Nephron progenitor cell (in vitro differentiated cells): ENCODE data around the gene MARCHF3.
"Not testable (repeated sequence)": the region's sequence is repeated elsewhere in the genome, so short reads cannot be mapped to it uniquely, and the experiment has no call there.

Source experiments
- DNase-seq: peaks from one replicate; pipeline ENCODE4 v3.0.0; 2021
- H3K27ac Mint-ChIP-seq: 2 replicates; pipeline ENCODE4 v1.8.0; 2021; ENCODE audit warnings: mild to moderate bottlenecking, moderate library complexity, mixed read lengths
- H3K27me3 Mint-ChIP-seq: 2 replicates; pipeline ENCODE4 v1.8.0; 2021; ENCODE audit warnings: mild to moderate bottlenecking, low read depth, mixed read lengths; ENCODE audit not compliant: poor library complexity
- H3K36me3 Mint-ChIP-seq: 2 replicates; pipeline ENCODE4 v1.8.0; 2021; ENCODE audit warnings: low read depth, mixed read lengths
- H3K4me1 Mint-ChIP-seq: 2 replicates; pipeline ENCODE4 v1.8.0; 2021; ENCODE audit warnings: mixed read lengths
- H3K4me3 Mint-ChIP-seq: 2 replicates; pipeline ENCODE4 v1.8.0; 2021; ENCODE audit warnings: mild to moderate bottlenecking, moderate library complexity, mixed read lengths
- H3K9me3 Mint-ChIP-seq: 2 replicates; pipeline ENCODE4 v1.8.0; 2021; ENCODE audit warnings: mild to moderate bottlenecking, moderate library complexity, mixed read lengths
- CTCF ChIP-seq: fragments of 200-600 bp; sonication (generic); IDR thresholded peaks from 2 replicates; pipeline ENCODE4 v1.5.0; 2021; ENCODE audit warnings: antibody characterized with exemption

The MARCHF3 gene

GRCh38 chr5:126857472-126858410 lies 172.6 kb downstream of the MARCHF3 start:
- H3K27ac Mint-ChIP-seq = peak overlapping the region; percentile 54
- H3K9me3 Mint-ChIP-seq = peaks cover 8% of the 10 kb centered on the region
- no peak for TF ChIP-seq CTCF
- H3K4me1 Mint-ChIP-seq = peaks cover 35% of the 10 kb centered on the region
- H3K36me3 Mint-ChIP-seq = peaks cover 49% of the 10 kb centered on the region
- no peak overlapping the region for H3K4me3 Mint-ChIP-seq
- DNase-seq = no peak
- H3K27me3 Mint-ChIP-seq = peaks cover 4% of the 10 kb centered on the region

DNA sequence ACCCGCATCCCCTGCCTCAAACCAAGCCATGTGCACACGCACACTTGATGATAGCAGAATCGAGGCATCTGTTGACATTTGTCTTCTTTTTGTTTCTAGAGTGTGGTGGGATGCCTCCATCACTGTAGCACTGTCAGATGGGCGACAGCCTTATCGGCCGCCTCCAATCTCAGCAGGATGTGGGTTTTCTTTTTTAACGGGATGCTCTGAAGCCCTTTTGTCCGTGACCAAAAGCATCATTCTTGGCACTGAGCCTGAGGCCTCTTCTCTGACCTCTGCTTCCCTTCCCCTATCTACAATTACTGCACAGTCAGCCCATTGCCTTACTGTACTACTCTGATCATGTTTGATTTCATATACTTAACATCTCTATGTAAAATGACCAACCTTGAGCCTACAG lies 175.1 kb downstream of the MARCHF3 start:
- DNase-seq = no peak
- Mint-ChIP-seq H3K4me1 (peaks cover 59% of the 10 kb centered on the region), H3K4me3 (no peak overlapping the region), H3K9me3 (peaks cover 8% of the 10 kb centered on the region), H3K36me3 (peaks cover 49% of the 10 kb centered on the region), H3K27ac (no peak overlapping the region), H3K27me3 (peaks cover 4% of the 10 kb centered on the region)
- no peak for TF ChIP-seq CTCF

DNA sequence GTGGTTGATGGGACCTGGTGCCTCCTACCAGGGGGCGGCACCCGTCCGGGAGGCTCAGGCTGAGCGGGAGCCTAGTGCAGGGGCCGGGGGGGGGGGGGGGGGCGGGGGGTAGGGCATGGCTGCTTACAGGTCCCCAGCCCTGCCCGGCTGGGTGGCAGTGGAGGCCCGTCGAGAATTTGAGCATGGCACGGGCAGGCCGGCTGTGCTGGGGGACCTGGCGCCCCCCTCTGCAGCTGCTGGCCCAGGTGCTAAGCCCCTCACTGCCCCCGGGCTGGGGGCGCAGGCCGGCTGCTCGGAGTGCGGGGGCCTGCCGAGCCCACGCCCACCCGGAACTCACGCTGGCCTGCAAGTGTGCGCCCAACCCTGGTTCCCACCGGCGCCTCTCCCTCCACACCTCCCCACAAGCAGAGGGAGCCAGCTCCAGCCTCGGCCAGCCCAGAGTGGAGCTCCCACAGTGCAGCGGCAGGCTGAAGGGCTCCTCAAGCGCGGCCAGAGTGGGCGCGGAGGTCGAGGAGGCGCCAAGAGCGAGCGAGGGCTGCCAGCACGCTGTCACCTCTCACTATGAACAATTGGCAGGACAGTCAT lies 175.7 kb downstream of the MARCHF3 start:
- peaks cover 46% of the 10 kb centered on the region for H3K36me3 Mint-ChIP-seq
- DNase-seq = no peak
- H3K27me3 Mint-ChIP-seq = peaks cover 4% of the 10 kb centered on the region
- no peak for TF ChIP-seq CTCF
- peaks cover 60% of the 10 kb centered on the region for H3K4me1 Mint-ChIP-seq
- H3K9me3 Mint-ChIP-seq = peaks cover 8% of the 10 kb centered on the region
- H3K4me3 Mint-ChIP-seq = no peak overlapping the region
- no peak overlapping the region for H3K27ac Mint-ChIP-seq

GRCh38 chr5:126853541-126854307 lies 176.6 kb downstream of the MARCHF3 start:
- not testable (repeated sequence) for H3K27me3 Mint-ChIP-seq, H3K4me3 Mint-ChIP-seq, DNase-seq, H3K9me3 Mint-ChIP-seq
- peaks cover 66% of the 10 kb centered on the region for H3K4me1 Mint-ChIP-seq
- peak overlapping the region; percentile 64 for H3K27ac Mint-ChIP-seq
- H3K36me3 Mint-ChIP-seq = peaks cover 42% of the 10 kb centered on the region

- Mint-ChIP-seq H3K9me3 (peaks cover 8% of the 10 kb centered on the region), H3K4me3 (no peak overlapping the region), H3K27ac (no peak overlapping the region), H3K27me3 (peaks cover 6% of the 10 kb centered on the region), H3K4me1 (peaks cover 70% of the 10 kb centered on the region), H3K36me3 (peaks cover 34% of the 10 kb centered on the region)
- DNase-seq = no peak
- no peak for TF ChIP-seq CTCF
Observed at GRCh38 chr5:126852841-126853271, 177.5 kb downstream of the MARCHF3 start.

DNA sequence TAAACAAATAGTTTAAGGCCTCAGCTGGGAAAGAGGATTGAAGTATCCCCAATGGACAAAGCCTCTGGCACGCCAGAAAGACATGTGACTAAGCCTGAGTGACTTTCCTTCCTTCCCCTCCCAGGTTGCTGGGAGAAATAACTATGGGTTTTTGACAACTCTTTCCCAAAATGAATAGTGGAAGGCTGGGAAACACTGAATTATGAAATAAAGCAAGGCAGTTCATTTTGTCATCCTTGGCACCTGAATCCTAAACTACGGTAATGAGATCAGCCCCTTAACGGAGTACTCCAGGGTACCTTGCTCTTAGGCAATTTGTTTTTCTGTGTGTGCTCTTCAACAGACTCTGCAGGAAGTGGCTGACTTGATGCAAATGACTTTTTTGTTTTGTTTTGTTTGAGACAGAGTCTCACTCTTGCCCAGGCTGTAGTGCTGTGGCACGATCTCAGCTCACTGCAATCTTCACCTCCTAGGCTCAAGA lies 178.2 kb downstream of the MARCHF3 start:
- H3K27me3 Mint-ChIP-seq = peaks cover 4% of the 10 kb centered on the region
- peaks cover 32% of the 10 kb centered on the region for H3K36me3 Mint-ChIP-seq
- H3K27ac Mint-ChIP-seq = peak overlapping the region; percentile 22
- no peak overlapping the region for H3K4me3 Mint-ChIP-seq
- TF ChIP-seq CTCF = no peak
- H3K9me3 Mint-ChIP-seq = peaks cover 8% of the 10 kb centered on the region
- H3K4me1 Mint-ChIP-seq = peaks cover 70% of the 10 kb centered on the region
- DNase-seq = no peak
